Measurements from ENCODE around the gene TRAF1. TPM values are rescaled to one million over a fixed set of nuclear protein-coding genes. Genes with fewer than 3 reads are reported as not detected.
"Not testable (repeated sequence)": the region's sequence is repeated elsewhere in the genome, so short reads cannot be mapped to it uniquely, and the experiment has no call there.

Gene TRAF1
- total RNA-seq = 100 to 1,000 TPM in 1 of 2 experiments, 10 to 100 TPM in 1; 97.1 to 102 TPM

- POLR2A ChIA-PET = interaction anchor here (0.7 to 9.1 kb wide), 16 partner anchors 9 to 274 kb away, joined by 3 to 117 read pairs (median 10); partner anchors contain the start of genes FBXW2 and PHF19
- Mint-ChIP-seq H3K27ac (peak within 1 kb of the TSS; percentile 94), H3K36me3 (peaks cover 38% of the 10 kb centered on the region), H3K9me3 (no peaks in the 10 kb centered on the region), H3K4me3 (peak within 1 kb of the TSS; percentile 93), H3K27me3 (no peaks in the 10 kb centered on the region), H3K4me1 (peaks cover 66% of the 10 kb centered on the region)
- peak; percentile 62 for DNase-seq
- peak; percentile 27 for ATAC-seq (ENCODE audit: low read depth)
These were observed at the start of gene TRAF1 for GRCh38 chr9:120926397-120926928. Gene TRAF1 (minus strand): TSS chr9:120926796. CDS start chr9:120926075, 721 bp downstream.

GRCh38 chr9:120974921-120975320 lies 48.3 kb upstream of the TRAF1 start:
- H3K4me1 Mint-ChIP-seq = peaks cover 20% of the 10 kb centered on the region
- H3K9me3 Mint-ChIP-seq = no peaks in the 10 kb centered on the region
- H3K36me3 Mint-ChIP-seq = no peaks in the 10 kb centered on the region
- peaks cover 2% of the 10 kb centered on the region for H3K27me3 Mint-ChIP-seq
- H3K27ac Mint-ChIP-seq = peak overlapping the region; percentile 69
- DNase-seq (no peak), ATAC-seq (ENCODE audit: low read depth) (peak; percentile 88)
- H3K4me3 Mint-ChIP-seq = peak overlapping the region; percentile 39
- POLR2A ChIA-PET = no interaction called here

- POLR2A ChIA-PET = no interaction called here
- H3K36me3 Mint-ChIP-seq = no peaks in the 10 kb centered on the region
- peaks cover 2% of the 10 kb centered on the region for H3K27me3 Mint-ChIP-seq
- H3K4me3 Mint-ChIP-seq = no peak overlapping the region
- no peak overlapping the region for H3K27ac Mint-ChIP-seq
- H3K4me1 Mint-ChIP-seq = peaks cover 20% of the 10 kb centered on the region
- DNase-seq = no peak
- ATAC-seq (ENCODE audit: low read depth) = no peak
- no peaks in the 10 kb centered on the region for H3K9me3 Mint-ChIP-seq
These were observed 47.6 kb upstream of the TRAF1 start for GRCh38 chr9:120974181-120974580.

- H3K27ac Mint-ChIP-seq = no peak overlapping the region
- DNase-seq (no peak), ATAC-seq (ENCODE audit: low read depth) (no peak)
- no peak overlapping the region for H3K4me3 Mint-ChIP-seq
- POLR2A ChIA-PET = no interaction called here
- H3K9me3 Mint-ChIP-seq = no peaks in the 10 kb centered on the region
- no peaks in the 10 kb centered on the region for H3K36me3 Mint-ChIP-seq
- peaks cover 3% of the 10 kb centered on the region for H3K27me3 Mint-ChIP-seq
- peaks cover 17% of the 10 kb centered on the region for H3K4me1 Mint-ChIP-seq
These were observed 45.3 kb upstream of the TRAF1 start for GRCh38 chr9:120971938-120972337.

GRCh38 chr9:120971471-120971870 lies 44.9 kb upstream of the TRAF1 start:
- DNase-seq; H3K27me3 Mint-ChIP-seq; H3K4me3 Mint-ChIP-seq; H3K36me3 Mint-ChIP-seq; ATAC-seq (ENCODE audit: low read depth); POLR2A ChIA-PET; H3K9me3 Mint-ChIP-seq; H3K27ac Mint-ChIP-seq: not testable (repeated sequence)
- H3K4me1 Mint-ChIP-seq = peaks cover 17% of the 10 kb centered on the region

GRCh38 chr9:120970244-120970643 lies 43.6 kb upstream of the TRAF1 start:
- no peak for DNase-seq
- H3K4me1 Mint-ChIP-seq = peaks cover 12% of the 10 kb centered on the region
- no peak overlapping the region for H3K27ac Mint-ChIP-seq
- POLR2A ChIA-PET = interaction anchor here (0.6 kb wide), 1 partner anchor 196 kb away, joined by 3 read pairs; no protein-coding TSS in a partner anchor
- peaks cover 5% of the 10 kb centered on the region for H3K27me3 Mint-ChIP-seq
- ATAC-seq (ENCODE audit: low read depth) = no peak
- no peaks in the 10 kb centered on the region for H3K9me3 Mint-ChIP-seq
- no peak overlapping the region for H3K4me3 Mint-ChIP-seq
- no peaks in the 10 kb centered on the region for H3K36me3 Mint-ChIP-seq

GRCh38 chr9:120966013-120966369 lies 39.4 kb upstream of the TRAF1 start:
- no peak overlapping the region for H3K27ac Mint-ChIP-seq
- H3K9me3 Mint-ChIP-seq = no peaks in the 10 kb centered on the region
- H3K4me3 Mint-ChIP-seq = no peak overlapping the region
- H3K4me1 Mint-ChIP-seq = no peaks in the 10 kb centered on the region
- ATAC-seq (ENCODE audit: low read depth) (no peak), DNase-seq (no peak)
- POLR2A ChIA-PET = no interaction called here
- H3K36me3 Mint-ChIP-seq = no peaks in the 10 kb centered on the region
- peaks cover 10% of the 10 kb centered on the region for H3K27me3 Mint-ChIP-seq

GRCh38 chr9:120965344-120966012 lies 38.9 kb upstream of the TRAF1 start:
- Mint-ChIP-seq H3K4me1 (no peaks in the 10 kb centered on the region), H3K36me3 (no peaks in the 10 kb centered on the region), H3K9me3 (no peaks in the 10 kb centered on the region), H3K27me3 (peaks cover 10% of the 10 kb centered on the region), H3K27ac (no peak overlapping the region), H3K4me3 (no peak overlapping the region)
- DNase-seq = no peak
- POLR2A ChIA-PET = no interaction called here
- ATAC-seq (ENCODE audit: low read depth) = no peak

GRCh38 chr9:120961936-120962335 lies 35.3 kb upstream of the TRAF1 start:
- Mint-ChIP-seq H3K27me3 (peaks cover 9% of the 10 kb centered on the region), H3K9me3 (no peaks in the 10 kb centered on the region), H3K36me3 (peaks cover 2% of the 10 kb centered on the region), H3K4me1 (no peaks in the 10 kb centered on the region), H3K4me3 (no peak overlapping the region), H3K27ac (no peak overlapping the region)
- POLR2A ChIA-PET = no interaction called here
- no peak for DNase-seq
- no peak for ATAC-seq (ENCODE audit: low read depth)

GRCh38 chr9:120960001-120960400 lies 33.4 kb upstream of the TRAF1 start:
- POLR2A ChIA-PET = no interaction called here
- Mint-ChIP-seq H3K27ac (no peak overlapping the region), H3K27me3 (peaks cover 6% of the 10 kb centered on the region), H3K4me3 (no peak overlapping the region), H3K4me1 (no peaks in the 10 kb centered on the region), H3K36me3 (peaks cover 2% of the 10 kb centered on the region), H3K9me3 (no peaks in the 10 kb centered on the region)
- no peak for DNase-seq
- no peak for ATAC-seq (ENCODE audit: low read depth)

GRCh38 chr9:120956862-120957261 lies 30.3 kb upstream of the TRAF1 start:
- H3K27ac Mint-ChIP-seq = no peak overlapping the region
- DNase-seq = no peak
- H3K4me3 Mint-ChIP-seq = no peak overlapping the region
- POLR2A ChIA-PET = no interaction called here
- peaks cover 2% of the 10 kb centered on the region for H3K36me3 Mint-ChIP-seq
- peaks cover 2% of the 10 kb centered on the region for H3K27me3 Mint-ChIP-seq
- no peaks in the 10 kb centered on the region for H3K4me1 Mint-ChIP-seq
- H3K9me3 Mint-ChIP-seq = no peaks in the 10 kb centered on the region
- ATAC-seq (ENCODE audit: low read depth) = no peak

- Mint-ChIP-seq H3K27me3 (no peaks in the 10 kb centered on the region), H3K27ac (no peak overlapping the region), H3K4me3 (no peak overlapping the region), H3K4me1 (no peaks in the 10 kb centered on the region), H3K9me3 (no peaks in the 10 kb centered on the region), H3K36me3 (no peaks in the 10 kb centered on the region)
- POLR2A ChIA-PET = no interaction called here
- DNase-seq (no peak), ATAC-seq (ENCODE audit: low read depth) (no peak)
These were observed 25.5 kb upstream of the TRAF1 start for GRCh38 chr9:120951960-120952618.

GRCh38 chr9:120950421-120951388 lies 24.1 kb upstream of the TRAF1 start:
- H3K27me3 Mint-ChIP-seq = no peaks in the 10 kb centered on the region
- ATAC-seq (ENCODE audit: low read depth) (no peak), DNase-seq (no peak)
- no peaks in the 10 kb centered on the region for H3K36me3 Mint-ChIP-seq
- H3K27ac Mint-ChIP-seq = no peak overlapping the region
- H3K4me1 Mint-ChIP-seq = peaks cover 1% of the 10 kb centered on the region
- H3K9me3 Mint-ChIP-seq = no peaks in the 10 kb centered on the region
- H3K4me3 Mint-ChIP-seq = no peak overlapping the region
- POLR2A ChIA-PET = no interaction called here
